Right lung (tissue), 5 donors: ENCODE results near the gene ELL. TPM values are rescaled to one million over a fixed set of nuclear protein-coding genes. Genes with fewer than 3 reads are reported as not detected.
"Not testable (repeated sequence)": the region's sequence is repeated elsewhere in the genome, so short reads cannot be mapped to it uniquely, and the experiment has no call there.

Experiments used
- DNase-seq, 2 donors: peaks; one replicate each; pipeline ENCODE4 v3.0.0-alpha.2; 2013
- polyA plus RNA-seq, 5 donors: library from polyadenylated mRNA; unstranded; fragments of 120-200 nt; gene quantifications; one replicate each; pipeline versions ENCODE4 v1.2.1 to v1.2.3, GENCODE V29; 2013; ENCODE audit warnings: inconsistent platforms in 1 of 5, low replicate concordance in 1 of 5; ENCODE audit not compliant: insufficient read length in 5 of 5, insufficient read depth in 1 of 5

ELL gene
- polyA plus RNA-seq, 5 donors: 6.9 to 12.4 (median 9.0) TPM

DNA sequence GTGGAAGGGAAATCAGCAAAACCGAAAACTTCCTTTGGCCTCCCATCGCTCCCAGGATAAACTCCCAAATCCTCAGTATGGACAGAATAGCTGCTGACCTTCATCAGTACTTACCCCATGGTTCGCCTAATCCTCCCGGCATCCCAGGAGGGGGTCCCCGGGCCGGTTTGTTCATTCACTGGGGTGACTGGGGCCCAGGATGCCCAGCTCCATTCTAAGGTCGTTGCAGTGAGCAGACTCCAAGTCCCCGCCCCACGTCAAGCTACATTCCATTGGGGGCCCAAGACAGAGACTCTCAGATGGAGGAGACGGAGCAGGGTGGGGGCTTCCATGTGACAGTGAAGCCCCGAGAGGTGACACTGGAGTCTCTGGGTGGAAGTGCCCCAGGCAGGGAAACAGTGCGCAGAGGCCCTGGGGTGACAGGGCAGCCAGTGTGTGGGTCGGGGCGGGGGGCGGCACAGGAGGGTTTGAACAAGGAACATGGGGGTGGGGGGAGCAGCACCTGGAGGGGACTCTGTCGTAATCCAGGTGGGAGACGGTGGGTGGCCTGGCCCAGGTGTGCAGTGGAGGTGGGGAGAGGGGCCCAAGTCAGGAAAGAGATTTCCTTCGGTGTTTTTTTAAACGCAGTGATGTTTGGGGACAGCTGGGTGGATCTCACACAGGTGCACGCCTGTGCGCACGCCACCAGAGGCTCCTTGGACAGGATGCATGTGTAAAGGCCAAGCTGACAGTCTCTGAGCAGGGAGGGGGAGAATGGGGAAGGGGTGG lies 97.6 kb downstream of the ELL start:
- no peak for DNase-seq

DNA sequence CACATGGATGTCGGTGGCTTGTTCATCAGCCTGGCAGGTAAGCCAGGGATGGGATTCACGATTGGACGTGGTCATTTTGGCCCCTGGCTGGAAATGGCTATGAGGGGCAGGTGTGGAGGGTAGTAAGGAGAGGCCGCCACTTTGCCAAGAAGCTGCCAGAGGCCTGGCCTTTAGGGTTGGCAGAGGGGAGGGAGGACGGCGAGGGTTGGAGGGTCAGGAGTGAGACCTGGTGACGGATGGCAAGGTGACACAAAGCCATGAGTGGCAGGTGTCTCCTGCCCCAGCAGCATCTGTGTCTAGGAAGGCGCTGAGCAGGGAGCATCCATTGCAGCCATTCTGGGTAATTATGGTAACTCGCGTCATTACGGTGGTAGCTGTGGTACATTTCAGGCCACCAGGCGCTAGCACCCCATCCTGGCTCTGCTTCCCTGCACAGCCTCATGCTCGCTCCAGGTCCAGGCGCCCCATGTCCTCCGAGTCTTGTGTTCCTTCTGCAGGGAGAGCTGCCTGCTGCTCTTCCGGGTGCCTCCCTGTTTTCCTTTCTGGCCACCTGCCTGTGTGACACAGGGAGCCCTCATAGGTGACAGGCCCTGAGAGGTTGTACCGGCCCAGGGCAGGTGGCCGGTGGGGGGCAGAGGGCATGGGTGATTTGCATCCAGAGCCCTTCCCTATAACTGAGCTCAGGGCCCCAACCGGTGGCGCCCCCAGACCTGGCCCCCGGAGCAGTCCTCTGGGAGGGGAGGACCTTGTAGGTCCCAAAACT lies 98.4 kb downstream of the ELL start:
- DNase-seq: no peak

- DNase-seq: no peak
Observed at GRCh38 chr19:18422530-18423191, 99.2 kb downstream of the ELL start.

DNA sequence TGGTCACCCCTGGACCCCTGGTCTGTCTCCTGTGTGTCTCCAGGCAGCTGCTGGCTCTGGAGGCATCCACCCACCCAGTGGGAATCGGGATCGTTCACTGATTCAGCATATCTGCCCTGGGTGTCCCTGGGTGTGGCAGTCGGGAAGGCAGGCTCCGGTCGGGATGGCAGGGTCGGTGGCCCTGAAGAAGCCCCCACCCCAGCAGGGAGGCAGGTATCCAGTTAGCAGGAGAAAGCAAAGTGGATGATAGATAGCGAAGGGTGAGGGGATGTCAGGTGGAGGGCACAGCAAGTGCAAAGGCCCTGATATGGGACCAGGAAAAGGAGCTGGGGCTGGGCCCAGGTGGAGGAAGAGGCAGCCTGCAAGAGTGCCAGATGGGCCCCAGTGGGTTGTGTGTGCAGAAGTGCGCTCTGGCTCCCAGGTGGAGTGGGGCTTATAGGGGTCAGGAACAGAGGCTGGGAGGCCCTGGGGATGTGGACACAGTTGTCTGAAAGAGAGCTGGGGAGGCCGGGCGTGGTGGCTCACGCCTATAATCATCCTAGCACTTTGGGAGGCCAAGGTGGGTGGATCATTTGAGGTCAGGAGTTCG lies 100.4 kb downstream of the ELL start:
- DNase-seq: no peak

- no peak for DNase-seq
Observed at GRCh38 chr19:18420930-18421329, 100.9 kb downstream of the ELL start.

- DNase-seq: no peak
Observed at GRCh38 chr19:18419699-18420460, 102.0 kb downstream of the ELL start.

DNA sequence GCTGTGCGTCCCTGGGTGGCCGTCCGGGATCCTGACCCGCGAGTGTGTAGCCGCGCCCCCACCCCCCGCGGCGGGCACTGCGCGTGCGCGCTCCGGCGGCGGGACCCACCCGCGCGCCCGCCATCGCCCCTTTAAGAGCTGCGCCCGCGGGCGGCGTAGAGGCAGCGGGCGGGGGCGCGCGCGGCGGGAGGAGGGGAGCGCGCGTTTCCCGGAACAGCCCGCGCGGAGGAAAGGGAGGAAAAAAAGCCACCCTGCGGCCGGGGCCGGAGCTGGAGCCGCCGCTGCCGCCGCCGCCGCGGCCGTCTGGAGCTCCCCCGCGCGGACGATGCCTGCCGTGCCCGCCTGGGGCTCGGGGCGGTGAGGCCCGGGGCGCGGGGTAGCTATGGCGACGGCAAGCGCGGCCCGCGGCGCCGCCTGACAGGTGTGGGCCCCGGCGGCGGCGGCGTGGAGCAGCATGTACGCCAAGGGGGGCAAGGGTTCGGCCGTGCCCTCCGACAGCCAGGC lies 102.6 kb downstream of the ELL start, which contains the start of gene SSBP4:
Gene SSBP4 (plus strand): TSS at position 204 of the 504 bp plus-strand sequence. CDS start 251 bp downstream, at position 455.
- DNase-seq: peak; percentile 75 to 81

- no peak for DNase-seq
Observed at GRCh38 chr19:18418483-18419194, 103.2 kb downstream of the ELL start.

- no peak for DNase-seq
Observed at GRCh38 chr19:18418029-18418482, 103.8 kb downstream of the ELL start.

DNA sequence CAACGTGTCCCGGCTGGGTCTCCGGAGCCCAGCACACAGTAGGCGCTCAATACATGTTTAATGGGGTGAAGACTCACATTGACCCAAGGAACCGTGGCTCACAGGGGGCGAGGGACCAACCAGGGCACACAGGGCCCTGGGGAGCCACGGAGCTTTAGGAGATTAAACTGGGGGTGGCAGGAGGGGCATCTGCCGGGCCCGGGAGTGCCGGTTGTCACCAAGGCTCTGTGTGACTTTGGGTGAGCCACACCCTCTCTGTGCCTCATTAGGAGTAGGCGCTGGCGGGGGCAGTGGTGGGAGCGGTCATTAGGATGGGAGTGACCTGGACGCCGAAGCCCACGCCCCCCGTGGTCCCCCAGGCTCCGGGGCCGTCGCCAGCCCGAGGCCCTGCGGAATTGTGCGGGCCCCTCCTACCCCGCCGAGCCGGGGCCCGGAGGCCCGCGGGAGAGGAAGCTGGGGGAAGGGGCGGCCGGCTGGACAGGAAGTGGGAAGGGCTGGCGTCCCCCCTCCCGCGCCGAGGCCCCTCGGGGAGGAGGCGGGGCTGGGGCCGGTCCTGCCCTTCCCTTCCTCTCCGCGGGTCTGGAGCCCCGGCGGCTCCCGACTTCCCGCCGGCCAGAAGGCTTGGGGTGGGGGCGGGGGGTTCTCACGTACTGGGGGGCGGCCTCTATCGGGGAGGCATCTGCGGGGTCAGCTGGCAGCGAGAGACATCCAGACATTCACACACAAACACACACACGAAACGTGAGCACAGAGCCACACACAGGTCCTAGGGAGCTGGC lies 104.4 kb downstream of the ELL start:
- peak; percentile 88 to 90 for DNase-seq

DNA sequence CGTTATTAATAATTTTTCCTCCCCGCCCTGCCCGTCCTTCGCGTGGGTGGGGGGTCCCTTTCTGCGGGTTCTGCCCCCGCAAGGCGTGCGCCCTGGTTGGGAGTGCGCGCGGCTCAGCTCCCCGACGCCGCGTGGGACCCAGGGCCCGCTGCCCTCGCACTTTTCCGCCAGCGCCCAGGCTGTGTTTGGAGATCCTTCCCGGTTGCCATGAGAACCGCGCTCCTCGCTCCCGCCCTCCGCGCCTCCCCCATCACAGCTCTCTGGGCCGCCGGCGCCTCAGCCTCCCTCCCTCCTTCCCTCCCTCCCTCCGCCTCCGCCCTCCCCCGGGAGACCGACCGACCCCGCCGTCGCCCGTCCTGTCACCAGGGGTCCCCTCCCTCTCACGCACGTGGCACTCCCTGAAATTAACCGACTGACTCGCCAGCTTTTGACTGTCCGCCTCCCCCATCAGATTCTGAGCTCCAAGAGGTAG lies 105.1 kb downstream of the ELL start:
- peak; percentile 95 for DNase-seq

DNA sequence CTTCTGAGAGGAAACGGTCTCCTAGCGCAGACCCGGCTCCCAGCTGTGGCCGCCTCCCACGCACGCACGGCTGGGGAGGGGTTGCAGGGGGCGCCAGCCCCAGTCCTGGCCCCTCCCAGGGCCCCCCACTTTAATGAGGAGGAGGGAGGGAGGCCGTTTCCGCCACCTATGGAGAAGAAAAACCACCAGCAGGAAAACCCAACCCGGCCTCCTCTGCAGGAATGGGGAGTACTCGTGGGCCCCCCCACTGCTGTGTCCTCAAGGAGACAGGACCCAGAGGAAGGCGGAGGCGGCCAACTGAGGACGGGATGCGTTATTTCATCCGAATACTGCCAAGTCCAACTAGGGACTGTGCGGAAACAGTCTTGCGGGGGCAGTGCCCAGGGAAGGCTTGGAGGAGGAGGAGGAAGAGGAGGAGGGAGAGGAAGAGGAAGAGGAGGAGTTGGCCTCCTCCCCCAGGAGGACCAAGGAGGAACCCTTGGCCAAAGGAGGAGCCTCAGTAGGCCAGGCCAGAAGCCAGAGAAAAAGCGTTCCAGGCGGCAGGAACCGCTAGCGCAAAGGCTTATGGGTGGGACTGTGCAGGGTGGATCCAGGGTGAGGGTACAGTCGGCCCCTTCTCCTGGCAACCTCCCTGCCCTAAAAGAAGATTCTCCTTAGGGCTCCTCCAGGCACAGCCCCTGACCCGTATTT lies 106.5 kb downstream of the ELL start:
- DNase-seq: peak; percentile 83 to 86

DNA sequence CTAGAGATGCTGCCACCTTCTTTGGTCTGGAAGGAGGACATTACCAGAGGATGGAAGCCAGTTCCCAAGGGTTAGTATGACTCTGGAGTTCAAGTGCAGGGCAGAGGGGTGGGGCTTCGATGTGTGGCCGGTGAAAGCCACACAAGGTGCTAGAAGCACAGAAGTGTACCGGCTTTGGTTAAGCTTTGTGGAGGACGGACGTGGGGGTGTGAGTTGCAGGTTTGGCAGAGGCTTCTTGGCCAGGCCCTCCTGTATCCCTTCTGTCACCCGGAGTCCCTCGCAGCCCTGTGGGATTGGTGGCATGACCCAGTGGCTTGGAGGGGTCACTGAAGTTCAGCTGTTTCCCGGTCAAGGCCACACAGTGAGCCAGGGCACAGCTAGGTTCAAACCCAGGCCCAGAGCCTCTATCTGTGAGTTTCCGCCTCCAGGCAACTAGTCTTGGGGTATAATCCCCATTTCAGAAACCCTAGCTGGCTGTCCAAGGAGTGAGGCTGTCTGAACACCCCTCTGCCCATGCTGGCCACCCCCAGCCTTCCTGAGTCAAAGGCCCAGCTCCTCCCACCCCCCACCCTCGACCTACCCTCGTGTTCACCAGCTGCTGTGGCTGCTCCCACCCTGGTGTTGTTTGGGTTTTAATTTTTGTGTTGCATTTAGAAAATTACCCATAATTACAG lies 107.2 kb downstream of the ELL start:
- no peak for DNase-seq

DNA sequence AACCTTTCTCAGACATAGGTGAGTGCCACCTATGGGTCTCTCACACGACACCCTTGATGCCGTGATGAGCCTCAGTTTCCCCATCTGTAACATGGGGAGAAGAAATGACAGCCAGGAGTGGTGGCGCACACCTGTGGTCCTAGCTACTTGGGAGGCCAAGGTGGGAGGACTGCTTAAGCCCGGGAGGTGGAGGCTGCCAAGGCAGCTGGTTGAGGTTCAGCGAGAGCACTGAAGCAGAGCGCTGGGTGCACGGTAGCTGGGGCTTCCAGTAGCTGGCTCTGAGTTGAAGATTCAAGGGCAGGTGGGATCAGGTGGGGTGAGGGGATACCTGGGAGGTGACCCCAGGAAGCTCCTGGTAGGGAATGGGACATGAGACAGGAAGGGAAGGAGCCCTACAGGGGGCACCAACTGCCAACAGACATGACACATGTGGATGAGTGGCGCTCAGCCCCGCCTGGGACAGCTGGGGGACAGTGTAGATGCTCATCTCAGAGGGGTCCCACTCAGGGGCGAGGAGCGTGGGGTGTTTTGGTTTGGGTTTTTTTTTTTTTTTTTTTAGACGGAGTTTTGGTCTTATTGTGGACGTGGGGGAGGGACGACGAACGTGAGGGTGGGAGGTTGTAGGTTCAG lies 109.1 kb downstream of the ELL start:
- DNase-seq: no peak

DNA sequence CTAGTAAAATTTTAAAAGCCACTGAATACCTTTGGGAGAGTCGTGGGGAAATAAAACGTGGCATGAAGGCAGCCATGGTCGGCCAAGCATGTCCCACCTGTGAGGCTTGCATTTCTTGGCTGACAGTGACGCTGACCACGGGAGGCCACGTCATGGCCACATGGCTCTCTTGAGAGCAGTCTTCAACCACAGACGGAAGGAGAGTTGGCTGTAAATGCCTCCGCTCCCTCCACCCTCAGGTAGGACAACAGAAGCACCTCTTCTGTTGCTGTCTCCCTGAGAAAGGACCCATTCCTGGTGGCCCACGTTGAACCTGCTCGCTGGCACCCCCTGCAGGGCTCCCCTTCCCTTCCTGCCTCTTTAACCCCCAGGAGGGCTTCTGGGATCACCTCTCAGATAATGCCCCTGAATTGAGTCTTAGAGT lies 113.8 kb downstream of the ELL start:
- no peak for DNase-seq

DNA sequence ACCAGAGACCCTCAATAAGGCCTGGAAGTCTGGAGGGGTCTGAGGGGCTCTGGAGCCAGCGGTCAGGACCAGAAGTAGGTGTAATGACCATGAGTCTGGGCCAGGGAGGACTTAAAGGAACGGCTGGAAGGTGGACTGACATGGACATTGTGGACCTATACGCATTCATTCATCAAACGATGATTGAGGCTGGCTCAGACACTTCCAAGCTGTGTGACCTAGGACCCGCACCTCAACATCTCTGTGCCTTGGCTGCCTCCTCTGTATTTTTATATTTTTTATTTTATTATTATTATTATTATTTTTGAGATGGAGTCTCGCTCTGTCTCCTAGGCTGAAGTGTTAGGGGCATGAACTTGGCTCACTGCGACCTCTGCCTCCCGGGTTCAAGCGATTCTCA lies 115.1 kb downstream of the ELL start:
- no peak for DNase-seq

DNA sequence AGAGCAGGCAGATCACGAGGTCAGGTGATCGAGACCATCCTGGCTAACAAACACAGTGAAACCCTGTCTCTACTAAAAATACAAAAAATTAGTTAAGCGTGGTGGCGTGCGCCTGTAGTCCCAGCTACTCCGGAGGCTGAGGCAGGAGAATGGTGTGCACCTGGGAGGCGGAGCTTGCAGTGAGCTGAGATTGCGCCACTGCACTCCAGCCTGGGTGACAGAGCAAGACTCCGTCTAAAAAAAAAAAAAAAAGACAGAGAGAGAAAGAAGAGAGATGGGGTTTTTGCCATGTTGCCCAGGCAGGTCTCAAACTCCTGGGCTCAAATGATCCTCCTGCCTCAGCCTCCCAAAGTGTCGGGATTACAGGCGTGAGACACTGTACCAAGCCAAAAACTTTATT lies 116.1 kb downstream of the ELL start:
- DNase-seq: not testable (repeated sequence)
